Fibroblast of villous mesenchyme (primary cell): ENCODE data around the gene ACO2. TPM values are rescaled to one million over a fixed set of nuclear protein-coding genes. Genes with fewer than 3 reads are reported as not detected.

Experiments used
- DNase-seq: peaks from one replicate; pipeline ENCODE4 v3.0.0-alpha.2; 2010; ENCODE audit warnings: low read depth
- H3K4me3 ChIP-seq: 2 replicates; pipeline ENCODE4 v1.5.1; 2011; ENCODE audit warnings: low read depth, mild to moderate bottlenecking, low read length
- CTCF ChIP-seq: IDR thresholded peaks from 2 replicates; pipeline ENCODE4 v1.5.1; 2012; ENCODE audit warnings: low read depth, mild to moderate bottlenecking, low read length; ENCODE audit not compliant: insufficient read depth
- total RNA-seq: library from RNA; depleted of rRNA; stranded (reverse); fragments of >200 nt; gene quantifications from 2 replicates; pipeline ENCODE4 v1.2.3, GENCODE V29; 2012

The ACO2 gene
- total RNA-seq, 1 donor: 69.1 TPM

- TF ChIP-seq CTCF: no peak
- no peak overlapping the region for H3K4me3 ChIP-seq
- no peak for DNase-seq
Measured at GRCh38 chr22:41537203-41537602, 68.3 kb downstream of the ACO2 start.

- no peak for TF ChIP-seq CTCF
- DNase-seq: no peak
- no peak overlapping the region for H3K4me3 ChIP-seq
Measured at GRCh38 chr22:41538583-41538982, 69.7 kb downstream of the ACO2 start.

- no peak for DNase-seq
- TF ChIP-seq CTCF: no peak
- no peak overlapping the region for H3K4me3 ChIP-seq
Measured at GRCh38 chr22:41539146-41540005, 70.5 kb downstream of the ACO2 start.

GRCh38 chr22:41540006-41540315 lies 71.0 kb downstream of the ACO2 start:
- TF ChIP-seq CTCF: no peak
- H3K4me3 ChIP-seq: no peak overlapping the region
- DNase-seq: no peak

- TF ChIP-seq CTCF: no peak
- no peak overlapping the region for H3K4me3 ChIP-seq
- no peak for DNase-seq
Measured at GRCh38 chr22:41540365-41540764, 71.4 kb downstream of the ACO2 start.

- DNase-seq: no peak
- no peak overlapping the region for H3K4me3 ChIP-seq
- TF ChIP-seq CTCF: no peak
Measured at GRCh38 chr22:41541484-41541883, 72.6 kb downstream of the ACO2 start.

- H3K4me3 ChIP-seq: no peak overlapping the region
- no peak for TF ChIP-seq CTCF
- no peak for DNase-seq
Measured at GRCh38 chr22:41542224-41542623, 73.3 kb downstream of the ACO2 start.
